Umbilical cord (tissue), 2 donors: ENCODE results near the gene ASGR1. TPM values are rescaled to one million over a fixed set of nuclear protein-coding genes. Genes with fewer than 3 reads are reported as not detected.
"Not testable (repeated sequence)": the region's sequence is repeated elsewhere in the genome, so short reads cannot be mapped to it uniquely, and the experiment has no call there.

Experiments used
- DNase-seq: peaks from one replicate; pipeline ENCODE4 v3.0.0-alpha.2; 2015; ENCODE audit warnings: low spot score
- total RNA-seq: library from RNA; depleted of rRNA; stranded (reverse); fragments of >200 nt; gene quantifications from one replicate; pipeline ENCODE4 v1.2.3, GENCODE V29; 2014; ENCODE audit warnings: low replicate concordance; ENCODE audit not compliant: insufficient read depth

Gene ASGR1
- total RNA-seq, 1 donor from 2014 or later = 1.2 TPM

DNA sequence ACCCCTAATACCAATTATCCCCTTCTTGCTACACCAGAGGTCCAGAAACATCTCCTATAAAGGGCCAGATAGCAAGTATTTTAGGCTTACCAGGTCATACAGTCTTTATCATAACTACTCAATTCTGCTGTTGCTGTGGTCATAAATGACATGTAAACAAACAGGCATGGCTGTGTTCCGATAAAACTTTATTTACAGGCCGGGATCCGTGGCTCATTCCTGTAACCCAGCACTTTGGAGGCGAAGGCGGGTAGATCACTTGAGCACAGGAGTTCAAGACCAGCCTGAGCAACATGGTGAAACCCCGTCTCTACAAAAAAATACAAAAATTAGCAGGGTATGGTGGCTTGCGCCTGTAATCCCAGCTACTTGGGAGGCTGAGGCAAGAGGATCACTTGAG is 12.3 kb downstream of the ASGR1 start:
- DNase-seq = no peak

DNA sequence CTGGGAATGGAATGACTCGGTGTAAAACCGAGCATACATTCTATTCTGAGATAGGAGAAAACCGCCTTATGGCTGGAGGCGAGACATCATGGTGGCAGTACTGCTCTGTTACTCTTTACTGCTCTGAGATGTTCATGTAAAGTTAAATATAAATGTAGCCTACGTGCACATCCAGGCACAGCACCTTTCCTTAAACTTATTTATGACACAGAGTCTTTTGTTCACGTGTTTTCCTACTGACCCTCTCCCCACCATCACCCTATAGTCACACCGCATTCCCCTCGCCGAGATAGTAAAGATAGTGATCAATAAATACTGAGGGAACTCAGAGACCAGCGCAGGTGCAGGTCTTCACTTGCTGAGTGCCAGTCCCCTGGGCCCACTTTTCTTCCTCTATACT is 19.6 kb downstream of the ASGR1 start:
- DNase-seq = not testable (repeated sequence)

GRCh38 chr17:7158424-7158823 is 20.7 kb downstream of the ASGR1 start:
- not testable (repeated sequence) for DNase-seq

GRCh38 chr17:7156342-7156940 is 22.7 kb downstream of the ASGR1 start:
- DNase-seq = no peak

- no peak for DNase-seq
Observed at GRCh38 chr17:7147772-7148171, 31.4 kb downstream of the ASGR1 start.

GRCh38 chr17:7146115-7146514 is 33.1 kb downstream of the ASGR1 start:
- peak; percentile 59 for DNase-seq

DNA sequence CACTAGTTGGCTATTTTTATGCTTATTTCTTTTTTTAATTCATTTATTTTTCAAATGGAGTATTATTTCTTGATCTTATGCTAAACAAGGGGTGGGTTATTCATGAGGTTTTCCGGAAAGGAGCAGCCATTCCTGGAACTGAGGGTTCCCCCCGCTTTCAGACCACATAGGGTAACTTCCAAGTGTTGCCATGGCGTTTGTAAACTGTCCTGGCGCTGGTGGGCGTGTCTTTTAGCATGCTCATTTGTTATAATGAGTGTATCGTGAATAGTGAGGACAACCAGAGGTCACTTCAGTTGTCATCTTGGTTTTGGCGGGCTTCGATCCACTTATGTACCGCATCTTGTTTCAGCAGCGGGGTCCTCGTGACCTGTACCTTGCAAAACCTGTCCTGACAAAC is 35.0 kb downstream of the ASGR1 start:
- no peak for DNase-seq

GRCh38 chr17:7141824-7142223 is 37.3 kb downstream of the ASGR1 start:
- DNase-seq = peak; percentile 66

DNA sequence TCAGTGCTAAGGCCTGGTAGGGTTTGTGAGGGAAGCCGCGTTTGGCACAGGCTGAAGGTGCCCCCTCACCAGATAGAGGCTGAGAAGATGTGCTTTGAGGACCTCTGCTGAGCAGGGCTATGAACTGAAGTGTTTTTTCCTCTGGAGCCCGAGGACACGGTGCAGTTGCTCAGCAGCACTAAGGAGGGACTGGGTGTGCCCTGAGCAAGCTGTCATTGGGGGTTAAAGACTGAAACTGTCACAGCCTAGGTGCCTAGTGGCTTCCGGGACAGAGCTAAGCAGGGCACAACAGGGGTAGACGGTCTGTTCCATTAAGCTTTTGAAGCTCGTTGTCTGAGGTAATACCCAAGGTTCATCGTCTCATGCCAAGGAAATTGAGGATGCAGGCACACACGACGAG is 39.8 kb downstream of the ASGR1 start:
- DNase-seq = no peak

DNA sequence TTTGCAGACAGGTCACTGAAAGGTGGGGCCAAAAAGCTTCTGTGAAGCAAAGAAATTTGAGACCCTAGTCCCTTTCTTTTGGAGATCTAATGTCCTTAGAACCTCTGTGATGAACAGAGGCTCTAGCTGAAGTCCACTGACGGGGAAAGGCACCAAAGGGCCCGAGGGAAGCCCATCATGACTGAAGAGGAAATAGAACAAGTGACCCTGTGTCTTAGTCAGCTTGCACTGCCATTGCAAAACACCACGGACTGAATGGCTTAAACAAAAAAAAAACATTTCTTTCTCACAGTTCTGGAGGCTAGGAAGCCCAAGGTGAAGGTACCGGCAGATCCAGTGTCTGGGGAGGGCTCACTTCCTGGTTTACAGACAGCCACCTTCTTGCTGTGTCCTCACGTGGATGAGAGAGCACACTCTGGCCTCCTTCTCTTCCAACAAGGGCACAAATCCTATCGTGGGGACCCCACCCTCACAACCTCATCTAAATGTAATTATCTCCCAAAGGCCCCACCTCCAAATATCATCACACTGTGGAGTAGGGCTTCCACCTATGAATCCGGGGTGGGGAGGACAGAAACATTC is 40.3 kb downstream of the ASGR1 start:
- DNase-seq = no peak

GRCh38 chr17:7137171-7137943 is 41.8 kb downstream of the ASGR1 start:
- DNase-seq = peak; percentile 74

DNA sequence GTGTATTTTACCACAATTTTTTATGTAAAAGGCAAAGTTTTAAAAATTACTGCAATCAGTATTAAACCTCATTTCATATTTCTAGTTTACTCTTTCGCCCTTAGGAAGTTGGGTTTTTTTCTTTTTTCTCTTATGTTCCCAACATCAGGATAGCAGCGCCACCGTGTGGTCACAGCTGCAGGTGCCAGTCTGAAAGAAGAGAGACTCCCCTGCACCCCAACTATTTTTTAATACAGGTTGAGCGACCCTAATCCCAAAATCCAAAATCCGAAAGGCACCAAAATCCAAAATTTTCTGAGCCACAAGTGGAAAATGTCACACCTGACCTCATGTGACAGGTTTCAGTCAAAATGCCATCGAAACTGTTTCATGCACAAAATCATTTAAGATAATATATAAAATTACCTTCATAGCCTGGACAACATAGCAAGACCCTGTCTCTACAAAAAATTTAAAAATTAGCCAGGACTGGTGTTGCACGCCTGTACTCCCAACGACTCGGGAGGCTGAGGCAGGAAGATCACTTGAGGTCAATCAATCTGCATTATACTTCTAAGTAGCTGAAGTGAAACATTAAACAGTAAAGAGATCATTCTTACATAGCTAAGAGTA is 42.8 kb downstream of the ASGR1 start:
- peak; percentile 83 for DNase-seq

DNA sequence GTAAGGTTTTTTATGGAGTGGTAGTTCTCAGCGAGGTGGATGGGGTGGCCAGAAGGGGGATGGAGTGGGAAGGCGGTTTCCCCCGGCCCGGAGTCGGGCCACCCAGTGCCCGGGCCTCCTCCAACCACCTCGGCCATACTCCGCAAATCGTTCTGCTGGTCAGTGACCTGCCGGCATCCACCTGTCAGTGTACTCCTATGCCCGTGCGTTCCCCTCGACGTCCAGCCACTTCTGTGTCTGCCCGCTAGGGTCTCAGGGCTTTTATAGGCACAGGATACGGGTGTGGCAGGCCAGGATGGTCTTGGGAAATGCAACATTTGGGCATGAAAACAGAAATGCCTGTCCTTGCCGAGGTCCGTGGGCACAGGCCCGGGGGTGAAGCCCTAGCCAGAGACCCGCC is 45.3 kb downstream of the ASGR1 start:
- no peak for DNase-seq

GRCh38 chr17:7133424-7133823 is 45.7 kb downstream of the ASGR1 start:
- DNase-seq = no peak

DNA sequence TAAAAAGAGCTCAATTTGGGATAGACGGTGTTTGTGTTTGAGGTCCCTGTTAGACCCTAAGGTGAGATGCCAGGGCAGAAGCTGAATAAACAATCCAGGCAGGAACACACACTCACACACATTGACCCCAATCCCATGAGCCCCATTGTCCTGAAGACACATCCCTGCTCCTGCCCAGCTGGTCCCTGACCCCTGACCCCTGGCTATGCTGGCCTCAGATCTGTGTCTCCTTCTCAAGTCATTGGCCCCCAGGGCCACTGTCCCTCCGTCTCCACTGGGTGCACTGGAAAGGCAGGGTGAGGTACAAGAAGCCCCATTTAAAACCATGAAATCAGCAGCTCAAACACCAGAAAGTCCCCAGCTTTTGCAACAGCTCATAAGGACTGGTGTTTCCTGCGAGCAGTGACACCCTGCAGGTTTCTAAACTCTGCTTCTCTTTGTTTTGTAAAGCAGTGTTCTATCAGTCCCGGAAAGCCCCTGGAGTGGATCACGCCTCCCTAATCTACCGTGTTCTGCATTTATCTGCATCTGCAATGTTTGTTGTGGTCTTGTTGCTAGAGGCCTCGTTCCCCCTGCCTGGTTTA is 46.6 kb downstream of the ASGR1 start:
- DNase-seq = peak; percentile 43

DNA sequence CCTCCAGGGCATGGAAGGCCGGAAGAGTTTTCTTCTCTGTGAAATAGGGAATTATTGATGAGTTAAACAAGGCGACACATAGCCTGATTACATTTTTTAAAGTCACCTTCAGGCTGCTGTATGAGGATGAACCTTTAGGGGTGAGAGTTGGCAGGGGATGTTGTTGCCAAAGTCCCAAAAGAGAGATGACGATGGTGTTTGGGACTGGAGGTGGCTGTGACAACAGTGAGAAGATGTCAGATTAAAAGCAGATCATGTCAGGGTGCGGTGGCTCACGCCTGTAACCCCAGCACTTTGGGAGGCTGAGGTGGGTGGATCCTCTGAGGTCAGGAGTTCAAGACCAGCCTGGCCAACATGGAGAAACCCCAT is 47.8 kb downstream of the ASGR1 start:
- no peak for DNase-seq

DNA sequence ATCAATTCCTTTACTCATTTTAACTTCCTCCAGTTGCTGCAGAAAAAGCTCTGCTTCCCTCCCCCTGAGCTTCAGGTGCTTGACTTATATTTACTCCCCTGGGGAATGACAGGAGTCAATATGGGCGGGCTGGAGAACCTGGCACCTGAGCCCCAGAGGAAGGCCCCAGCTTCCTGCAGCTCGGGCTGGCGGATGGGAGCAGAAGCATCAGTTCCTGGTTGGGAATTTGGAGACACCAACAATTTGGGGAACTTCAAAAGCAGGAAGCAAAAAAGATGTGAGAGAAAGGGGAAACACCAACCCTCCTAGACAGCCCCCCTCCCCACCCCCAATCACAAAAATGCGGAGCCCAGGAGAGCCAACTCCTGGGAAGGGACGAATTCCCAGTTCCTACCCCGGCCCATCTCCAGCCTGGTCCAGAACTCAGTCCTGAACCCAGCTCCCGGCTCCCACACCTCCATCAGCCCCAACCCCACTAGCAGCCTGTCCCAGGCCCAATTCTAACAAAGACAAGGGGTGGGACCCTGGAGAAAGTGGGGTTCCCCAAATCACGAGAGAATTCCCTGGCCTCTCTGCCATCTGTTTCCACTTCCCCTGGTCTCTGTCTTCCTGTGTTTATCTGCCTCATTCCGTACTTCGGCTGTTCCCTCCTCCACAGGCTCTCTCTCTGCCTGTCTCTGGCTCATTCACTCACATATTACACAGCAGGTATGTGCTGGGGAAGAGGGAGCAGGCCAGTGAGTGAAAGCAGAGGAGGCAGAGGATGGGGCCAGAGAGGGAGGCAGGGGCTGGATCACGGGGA is 48.3 kb downstream of the ASGR1 start:
- DNase-seq = peak; percentile 23

GRCh38 chr17:7129311-7129710 is 49.9 kb downstream of the ASGR1 start:
- DNase-seq = no peak

DNA sequence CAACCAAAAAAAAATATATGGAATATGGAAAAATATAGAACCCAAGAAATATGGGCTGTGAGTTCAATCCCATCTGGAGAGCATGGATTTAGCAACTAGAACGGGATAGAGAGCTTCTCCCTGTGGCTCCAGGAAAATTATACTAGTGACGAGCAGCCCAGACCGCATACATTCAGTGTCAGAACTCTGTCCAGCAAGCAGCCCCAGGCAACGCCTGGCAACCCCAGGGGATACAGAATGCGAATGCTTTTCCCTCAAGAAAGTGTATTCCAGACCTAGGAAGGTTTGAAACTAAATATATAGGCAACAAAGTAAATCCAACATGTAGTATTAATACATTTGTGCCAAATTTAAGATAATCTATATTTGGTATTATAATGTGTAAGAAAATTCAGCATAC is 51.0 kb downstream of the ASGR1 start:
- DNase-seq = no peak

- DNase-seq = not testable (repeated sequence)
Observed at GRCh38 chr17:7127501-7127900, 51.7 kb downstream of the ASGR1 start.

DNA sequence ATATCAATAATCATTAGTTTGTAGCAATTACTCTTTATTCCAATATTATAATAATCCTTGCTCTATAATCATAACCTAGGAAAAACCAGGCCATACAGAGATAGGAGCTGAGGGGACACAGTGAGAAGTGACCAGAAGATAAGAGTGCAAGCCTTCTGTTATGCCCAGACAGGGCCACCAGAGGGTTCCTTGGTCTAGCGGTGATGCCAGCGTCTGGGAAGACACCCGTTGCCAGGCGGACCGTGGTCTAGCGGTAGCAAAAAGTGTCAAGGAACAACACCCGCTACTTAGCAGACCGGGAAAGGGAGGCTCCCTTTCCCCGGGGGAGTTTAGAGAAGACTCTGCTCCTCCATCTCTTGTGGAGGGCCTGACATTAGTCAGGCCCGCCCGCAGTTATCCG is 52.8 kb downstream of the ASGR1 start:
- DNase-seq = not testable (repeated sequence)
